DMS79 (cell line): ENCODE measurements around the gene CLDN15.

Experiments used
- DNase-seq: peaks from one replicate; lab custom pipeline; 2025; lab: John Stamatoyannopoulos, UW

Gene CLDN15

GRCh38 chr7:101244375-101245146 is 7.0 kb upstream of the CLDN15 start, which contains the start of gene FIS1:
Gene FIS1 (minus strand): TSS chr7:101245081. CDS start chr7:101245004, 77 bp downstream.
- DNase-seq: peak; percentile 73

- no peak for DNase-seq
These were observed 6.2 kb upstream of the CLDN15 start for GRCh38 chr7:101243646-101244374.

- DNase-seq: no peak
These were observed 4.1 kb upstream of the CLDN15 start for GRCh38 chr7:101241443-101242349.

- no peak for DNase-seq
These were observed 3.4 kb upstream of the CLDN15 start for GRCh38 chr7:101241015-101241363.

DNA sequence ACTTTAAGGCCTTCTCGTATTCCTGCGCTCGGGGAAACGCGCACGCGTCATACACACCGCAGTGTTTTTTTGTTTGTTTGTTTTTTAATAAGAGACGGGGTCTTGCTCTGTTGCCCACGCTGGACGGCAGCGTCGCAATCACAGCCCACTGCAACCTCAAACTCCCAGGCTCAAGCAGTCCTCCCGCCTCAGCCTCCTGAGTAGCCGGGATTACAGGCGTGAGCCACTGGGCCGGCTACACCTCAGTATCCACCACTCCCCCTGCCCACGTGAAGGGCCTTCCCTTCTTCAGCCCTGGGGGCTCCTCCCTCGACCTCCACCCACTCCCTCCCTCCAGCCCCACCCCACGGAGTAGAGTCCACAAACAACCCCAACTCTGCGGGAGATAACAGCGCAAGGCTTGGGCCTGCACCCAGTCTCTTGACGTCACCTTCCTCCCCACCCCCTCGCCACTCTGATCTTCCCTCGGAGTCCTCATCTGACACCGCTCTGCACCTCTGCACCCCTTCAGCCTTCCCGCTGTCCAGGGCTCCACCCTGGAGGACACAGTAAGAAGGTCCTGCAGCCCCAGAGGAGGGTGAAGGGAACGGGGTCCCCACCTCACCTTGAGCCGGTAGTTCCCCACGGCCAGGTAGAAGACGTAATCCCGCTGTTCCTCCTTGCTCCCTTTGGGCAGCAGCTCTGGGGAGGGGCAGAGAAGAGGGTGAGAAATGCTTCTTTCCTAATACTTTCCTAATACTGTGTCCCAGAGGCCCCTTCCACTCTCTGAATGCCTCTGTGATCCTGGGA is 2.8 kb upstream of the CLDN15 start:
- no peak for DNase-seq

- DNase-seq: no peak
These were observed 2.3 kb upstream of the CLDN15 start for GRCh38 chr7:101239951-101240220.

DNA sequence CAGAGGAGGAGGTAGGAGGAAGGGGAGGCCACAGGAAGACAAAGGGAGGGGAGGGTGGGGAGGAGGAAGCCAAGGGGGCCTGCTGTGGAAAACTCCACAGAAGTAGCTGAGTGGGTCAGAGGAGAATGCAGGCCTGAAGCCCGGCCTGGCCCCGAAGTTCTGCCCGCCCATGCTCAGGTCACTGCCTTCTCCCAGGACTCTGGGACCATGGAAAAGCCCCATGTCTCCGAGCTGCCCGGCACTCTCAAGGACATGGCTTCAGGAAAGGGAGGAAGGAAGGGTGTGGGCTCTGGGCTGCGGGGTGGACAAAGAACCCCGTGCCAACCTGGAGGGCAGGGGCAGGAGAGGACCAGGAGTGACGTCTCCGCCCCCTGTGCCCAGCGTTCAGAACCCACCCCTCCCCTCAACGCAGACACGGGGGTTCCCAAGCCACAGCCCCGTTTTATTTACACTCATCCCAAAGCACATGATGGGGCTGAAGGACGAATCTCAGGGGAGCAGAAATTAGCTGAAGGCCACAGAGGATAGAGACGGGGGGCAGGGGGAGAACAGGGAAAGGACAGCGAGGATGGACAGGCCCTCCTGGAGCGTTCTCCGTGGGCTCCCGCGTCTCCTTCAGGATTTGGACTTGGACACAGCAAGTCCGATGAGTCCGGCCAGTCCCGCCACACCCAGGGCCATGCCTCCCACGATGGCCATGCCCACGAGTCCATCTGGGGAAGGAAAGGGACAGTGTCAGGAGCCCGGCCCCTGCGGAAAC is 1.8 kb upstream of the CLDN15 start:
- DNase-seq: no peak

- DNase-seq: no peak
These were observed 902 bp upstream of the CLDN15 start for GRCh38 chr7:101238226-101239182.

- no peak for DNase-seq
These were observed 1.2 kb downstream of the CLDN15 start for GRCh38 chr7:101236292-101236835.

GRCh38 chr7:101235522-101235921 is 2.1 kb downstream of the CLDN15 start:
- DNase-seq: no peak

- no peak for DNase-seq
These were observed 2.6 kb downstream of the CLDN15 start for GRCh38 chr7:101235050-101235449.

GRCh38 chr7:101234636-101235035 is 3.0 kb downstream of the CLDN15 start:
- no peak for DNase-seq

GRCh38 chr7:101233907-101234547 is 3.6 kb downstream of the CLDN15 start:
- DNase-seq: no peak

DNA sequence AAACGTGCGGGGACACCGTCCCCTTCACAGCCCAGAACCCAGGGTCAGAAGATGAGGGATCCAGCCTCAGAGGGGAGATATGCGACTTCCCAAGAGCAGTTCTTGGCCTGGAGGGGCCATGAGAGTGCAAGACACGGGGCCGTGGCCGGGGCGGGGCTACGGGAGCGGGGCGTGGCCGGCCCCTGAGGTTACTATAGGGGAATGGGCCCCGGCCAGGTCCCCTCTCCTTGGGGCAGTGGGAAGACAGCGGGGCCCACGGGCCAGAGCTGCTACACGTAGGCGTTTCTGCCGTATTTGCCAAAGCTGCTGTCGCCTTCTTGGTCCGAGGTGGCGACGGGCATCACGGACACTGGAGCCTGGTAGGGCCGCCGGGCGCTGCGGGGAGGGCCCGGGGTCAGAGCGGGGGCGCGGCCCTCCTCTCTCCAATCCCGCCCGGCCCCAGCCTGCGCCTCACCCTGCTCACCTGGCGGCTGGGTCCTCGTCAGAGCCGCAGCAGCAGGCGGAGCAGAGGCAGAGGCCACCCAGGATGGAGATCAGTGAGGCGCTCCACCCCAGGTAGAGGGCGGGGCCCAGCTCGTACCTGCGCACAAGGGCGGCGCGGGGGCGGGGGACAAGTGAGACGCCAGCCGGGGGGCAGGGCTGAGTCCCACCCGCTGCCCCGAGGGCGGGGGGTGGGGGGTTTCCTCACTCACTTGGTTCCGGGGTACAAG is 5.3 kb downstream of the CLDN15 start:
- DNase-seq: peak; percentile 26

- no peak for DNase-seq
These were observed 6.0 kb downstream of the CLDN15 start for GRCh38 chr7:101231644-101232043.

- no peak for DNase-seq
These were observed 10.9 kb downstream of the CLDN15 start for GRCh38 chr7:101226721-101227120.

GRCh38 chr7:101225650-101226049 is 12.0 kb downstream of the CLDN15 start:
- no peak for DNase-seq

GRCh38 chr7:101223528-101223927 is 14.1 kb downstream of the CLDN15 start:
- DNase-seq: no peak
